ENCODE measurements around the gene PROSER2. TPM values are rescaled to one million over a fixed set of nuclear protein-coding genes. Genes with fewer than 3 reads are reported as not detected.

The PROSER2 gene
- 1 to 10 TPM; 1.5 to 2.4 TPM for total RNA-seq
- polyA plus RNA-seq, result 1.7 TPM

GRCh38 chr10:11823122-11823988 lies at the start of gene PROSER2:
TSS of gene PROSER2 (plus strand) at chr10:11823356. CDS start at chr10:11852078, 28,722 bp downstream.
- Histone ChIP-seq H3K27ac (ENCODE audit: low read depth, low read length) (no peak within 1 kb of the TSS), H3K9me3 (ENCODE audit: low read length) (no peaks in the 10 kb centered on the region), H3K4me3 (ENCODE audit: low read length) (no peak within 1 kb of the TSS), H3K27me3 (ENCODE audit: insufficient read depth, low read length, poor library complexity, severe bottlenecking) (no peaks in the 10 kb centered on the region), H3K4me1 (ENCODE audit: insufficient read depth, low read length) (peaks cover 4% of the 10 kb centered on the region), H3K36me3 (ENCODE audit: insufficient read depth, low read length) (no peaks in the 10 kb centered on the region)
- DNase-seq, result peak in 3 of 5 donors; percentile 10 to 51 (median 12)
- POLR2A ChIA-PET, result interaction anchor here (0.6 kb wide), 1 partner anchor 90 kb away, joined by 3 read pairs; no protein-coding TSS in a partner anchor
- H3K4me1 Mint-ChIP-seq, result peaks cover 4 to 18% (median 15%) of the 10 kb centered on the region in 3 donors
- CTCF ChIA-PET, result no interaction called here
- peaks cover 32 to 59% of the 10 kb centered on the region in 2 donors for H3K27me3 Mint-ChIP-seq
- H3K36me3 Mint-ChIP-seq, result peaks cover 0 to 2% (median 0%) of the 10 kb centered on the region in 3 donors
- peak within 1 kb of the TSS in 2 of 8 donors; percentile 17 to 18 for H3K27ac Mint-ChIP-seq
- peaks cover 0 to 5% (median 0%) of the 10 kb centered on the region in 5 donors for H3K9me3 Mint-ChIP-seq
- peak within 1 kb of the TSS; percentile 68 to 82 (median 74) for H3K4me3 Mint-ChIP-seq

- H3K36me3 Mint-ChIP-seq, result no peaks in the 10 kb centered on the region
- no peaks in the 10 kb centered on the region for H3K9me3 ChIP-seq (ENCODE audit: low read length)
- POLR2A ChIA-PET, result no interaction called here
These were observed 49.3 kb upstream of the PROSER2 start for GRCh38 chr10:11773761-11774441.

GRCh38 chr10:11775412-11775811 lies 47.7 kb upstream of the PROSER2 start:
- H3K4me3 Mint-ChIP-seq, result no peak overlapping the region
- H3K27me3 ChIP-seq (ENCODE audit: insufficient read depth, low read length, poor library complexity, severe bottlenecking), result no peaks in the 10 kb centered on the region
- H3K4me1 ChIP-seq (ENCODE audit: insufficient read depth, low read length), result no peaks in the 10 kb centered on the region
- no peak overlapping the region for H3K4me3 ChIP-seq (ENCODE audit: low read length)
- H3K27ac Mint-ChIP-seq, result no peak overlapping the region
- ChIA-PET POLR2A (no interaction called here), CTCF (no interaction called here)
- H3K36me3 Mint-ChIP-seq, result no peaks in the 10 kb centered on the region
- DNase-seq, result no peak
- H3K9me3 Mint-ChIP-seq, result no peaks in the 10 kb centered on the region
- H3K9me3 ChIP-seq (ENCODE audit: low read length), result no peaks in the 10 kb centered on the region
- no peaks in the 10 kb centered on the region for H3K36me3 ChIP-seq (ENCODE audit: insufficient read depth, low read length)
- H3K27ac ChIP-seq (ENCODE audit: low read depth, low read length), result no peak overlapping the region
- H3K27me3 Mint-ChIP-seq, result peaks cover 6 to 21% of the 10 kb centered on the region in 2 donors
- H3K4me1 Mint-ChIP-seq, result no peaks in the 10 kb centered on the region

More at GRCh38 chr10:11773761-11774441, 49.3 kb upstream of the PROSER2 start:
- no peaks in the 10 kb centered on the region for H3K4me1 ChIP-seq (ENCODE audit: insufficient read depth, low read length)
- Mint-ChIP-seq H3K27ac (peak overlapping the region in 1 of 8 donors; percentile 71), H3K27me3 (peaks cover 3 to 21% of the 10 kb centered on the region in 2 donors), H3K4me3 (no peak overlapping the region), H3K9me3 (no peaks in the 10 kb centered on the region), H3K4me1 (no peaks in the 10 kb centered on the region)
- H3K27ac ChIP-seq (ENCODE audit: low read depth, low read length), result no peak overlapping the region
- CTCF ChIA-PET, result interaction anchor here (1.6 kb wide), 1 partner anchor 16 kb away, joined by 3 read pairs; no protein-coding TSS in a partner anchor
- H3K36me3 ChIP-seq (ENCODE audit: insufficient read depth, low read length), result no peaks in the 10 kb centered on the region
- no peaks in the 10 kb centered on the region for H3K27me3 ChIP-seq (ENCODE audit: insufficient read depth, low read length, poor library complexity, severe bottlenecking)
- no peak overlapping the region for H3K4me3 ChIP-seq (ENCODE audit: low read length)
- DNase-seq, result no peak

GRCh38 chr10:11776080-11776479 lies 47.1 kb upstream of the PROSER2 start:
- CTCF ChIA-PET, result no interaction called here
- Mint-ChIP-seq H3K27ac (no peak overlapping the region), H3K27me3 (peaks cover 6 to 17% of the 10 kb centered on the region in 2 donors), H3K4me3 (no peak overlapping the region), H3K36me3 (no peaks in the 10 kb centered on the region), H3K9me3 (no peaks in the 10 kb centered on the region), H3K4me1 (no peaks in the 10 kb centered on the region)
- Histone ChIP-seq H3K4me3 (ENCODE audit: low read length) (no peak overlapping the region), H3K36me3 (ENCODE audit: insufficient read depth, low read length) (no peaks in the 10 kb centered on the region), H3K9me3 (ENCODE audit: low read length) (no peaks in the 10 kb centered on the region), H3K27ac (ENCODE audit: low read depth, low read length) (no peak overlapping the region), H3K4me1 (ENCODE audit: insufficient read depth, low read length) (no peaks in the 10 kb centered on the region), H3K27me3 (ENCODE audit: insufficient read depth, low read length, poor library complexity, severe bottlenecking) (no peaks in the 10 kb centered on the region)
- no peak for DNase-seq
- POLR2A ChIA-PET, result no interaction called here

GRCh38 chr10:11781114-11781513 lies 42.0 kb upstream of the PROSER2 start:
- H3K36me3 Mint-ChIP-seq, result no peaks in the 10 kb centered on the region
- Histone ChIP-seq H3K4me3 (ENCODE audit: low read length) (no peak overlapping the region), H3K27me3 (ENCODE audit: insufficient read depth, low read length, poor library complexity, severe bottlenecking) (no peaks in the 10 kb centered on the region), H3K4me1 (ENCODE audit: insufficient read depth, low read length) (no peaks in the 10 kb centered on the region), H3K27ac (ENCODE audit: low read depth, low read length) (no peak overlapping the region), H3K36me3 (ENCODE audit: insufficient read depth, low read length) (no peaks in the 10 kb centered on the region), H3K9me3 (ENCODE audit: low read length) (no peaks in the 10 kb centered on the region)
- H3K9me3 Mint-ChIP-seq, result no peaks in the 10 kb centered on the region
- no peak overlapping the region for H3K27ac Mint-ChIP-seq
- peaks cover 3 to 8% of the 10 kb centered on the region in 2 donors for H3K27me3 Mint-ChIP-seq
- H3K4me1 Mint-ChIP-seq, result no peaks in the 10 kb centered on the region
- DNase-seq, result no peak
- H3K4me3 Mint-ChIP-seq, result no peak overlapping the region
- CTCF ChIA-PET, result interaction anchor here (1.7 kb wide), 1 partner anchor 61 kb away, joined by 3 read pairs; no protein-coding TSS in a partner anchor
- POLR2A ChIA-PET, result no interaction called here

GRCh38 chr10:11782793-11783557 lies 40.2 kb upstream of the PROSER2 start:
- DNase-seq, result peak in 2 of 5 donors; percentile 18 to 33
- H3K27ac ChIP-seq (ENCODE audit: low read depth, low read length), result no peak overlapping the region
- CTCF ChIA-PET, result interaction anchor here (0.9 to 2.3 kb wide), 7 partner anchors 8 to 207 kb away, joined by 4 to 10 read pairs (median 5); no protein-coding TSS in a partner anchor
- H3K4me1 Mint-ChIP-seq, result no peaks in the 10 kb centered on the region
- no peaks in the 10 kb centered on the region for H3K4me1 ChIP-seq (ENCODE audit: insufficient read depth, low read length)
- H3K27ac Mint-ChIP-seq, result peak overlapping the region in 1 of 8 donors; percentile 53
- no peaks in the 10 kb centered on the region for H3K9me3 Mint-ChIP-seq
- H3K4me3 ChIP-seq (ENCODE audit: low read length), result no peak overlapping the region
- no peaks in the 10 kb centered on the region for H3K36me3 ChIP-seq (ENCODE audit: insufficient read depth, low read length)
- POLR2A ChIA-PET, result no interaction called here
- no peak overlapping the region for H3K4me3 Mint-ChIP-seq
- peaks cover 9 to 14% of the 10 kb centered on the region in 2 donors for H3K27me3 Mint-ChIP-seq
- H3K27me3 ChIP-seq (ENCODE audit: insufficient read depth, low read length, poor library complexity, severe bottlenecking), result no peaks in the 10 kb centered on the region
- no peaks in the 10 kb centered on the region for H3K36me3 Mint-ChIP-seq
- H3K9me3 ChIP-seq (ENCODE audit: low read length), result no peaks in the 10 kb centered on the region

- DNase-seq, result no peak
- CTCF ChIA-PET, result interaction anchor here (0.6 to 2.3 kb wide), 4 partner anchors 14 to 514 kb away, joined by 3 to 10 read pairs (median 6); no protein-coding TSS in a partner anchor
- POLR2A ChIA-PET, result no interaction called here
These were observed 39.6 kb upstream of the PROSER2 start for GRCh38 chr10:11783558-11783865.

More at GRCh38 chr10:11783558-11783865, 39.6 kb upstream of the PROSER2 start:
- Mint-ChIP-seq H3K27ac (no peak overlapping the region), H3K4me3 (no peak overlapping the region), H3K36me3 (no peaks in the 10 kb centered on the region), H3K9me3 (no peaks in the 10 kb centered on the region), H3K27me3 (peaks cover 9 to 14% of the 10 kb centered on the region in 2 donors), H3K4me1 (no peaks in the 10 kb centered on the region)
- Histone ChIP-seq H3K27me3 (ENCODE audit: insufficient read depth, low read length, poor library complexity, severe bottlenecking) (no peaks in the 10 kb centered on the region), H3K9me3 (ENCODE audit: low read length) (no peaks in the 10 kb centered on the region), H3K27ac (ENCODE audit: low read depth, low read length) (no peak overlapping the region), H3K4me1 (ENCODE audit: insufficient read depth, low read length) (no peaks in the 10 kb centered on the region), H3K36me3 (ENCODE audit: insufficient read depth, low read length) (no peaks in the 10 kb centered on the region), H3K4me3 (ENCODE audit: low read length) (no peak overlapping the region)
